Adrenal gland (tissue), 12 donors: ENCODE results near the gene UNC93A. TPM values are rescaled to one million over a fixed set of nuclear protein-coding genes. Genes with fewer than 3 reads are reported as not detected.
"Not testable (repeated sequence)": the region's sequence is repeated elsewhere in the genome, so short reads cannot be mapped to it uniquely, and the experiment has no call there.

Experiments used
- DNase-seq, 7 donors: peaks; one replicate each; pipeline ENCODE4 v3.0.0-alpha.2; 2019 to 2020
- H3K27ac ChIP-seq, 5 donors: fragments of 200-600 bp; sonication (generic) in 4 of 5; 1 replicate in 3 of 5; 2 replicates in 2 of 5; pipeline versions ENCODE4 v1.5.1 to v1.8.0; 2016 to 2020; ENCODE audit warnings: mild to moderate bottlenecking in 1 of 5
- H3K27me3 ChIP-seq: fragments of 200-600 bp; 2 replicates; pipeline ENCODE4 v1.8.0; 2021
- H3K36me3 ChIP-seq, 2 donors: fragments of 200-600 bp; replicated peaks in 1 of 2; 1 replicate in 1 of 2; 2 replicates in 1 of 2; pipeline versions ENCODE4 v1.5.1 to v1.8.0; 2018 to 2022
- H3K4me1 ChIP-seq, 2 donors: fragments of 200-600 bp; replicated peaks in 1 of 2; 1 replicate in 1 of 2; 2 replicates in 1 of 2; pipeline versions ENCODE4 v1.5.1 to v1.8.0; 2018 to 2021
- H3K4me3 ChIP-seq, 4 donors: fragments of 200-600 bp; sonication (generic) in 3 of 4; one replicate each; pipeline ENCODE4 v1.5.1; 2016 to 2018
- H3K9me3 ChIP-seq, 3 donors: fragments of 200-600 bp; sonication (generic) in 1 of 3; replicated peaks in 1 of 3; 1 replicate in 2 of 3; 2 replicates in 1 of 3; pipeline versions ENCODE4 v1.5.1 to v1.8.0; 2016 to 2021
- CTCF ChIP-seq, 6 experiments: fragments of 450-650 bp in 4 of 6; fragments of 200-600 bp in 2 of 6; sonication (generic) in 1 of 6; IDR thresholded peaks; 1 replicate in 5 of 6; 2 replicates in 1 of 6; pipeline versions ENCODE4 v1.5.1 to v1.8.0; 2016 to 2021; ENCODE audit warnings: antibody characterized with exemption in 6 of 6, mild to moderate bottlenecking in 2 of 6, moderate library complexity in 1 of 6
- POLR2A ChIP-seq, 2 donors: fragments of 450-650 bp; IDR thresholded peaks; one replicate each; pipeline ENCODE4 v1.6.1; 2017; ENCODE audit warnings: antibody characterized with exemption in 2 of 2, mild to moderate bottlenecking in 2 of 2, moderate library complexity in 1 of 2
- WGBS, 4 donors: extraction: QIAGEN DNeasy Blood & Tissue Kit in 2 of 4; methylation state at CpG; one replicate each; pipeline versions ENCODE4 v1.1.5 to v1.1.7; 2013 to 2017; 5-methylcytosine and 5-hydroxymethylcytosine counted together
- intact Hi-C, 2 donors: fragments of 100-400 bp; cut with DNase I; formaldehyde crosslinking; loops; one replicate each; pipeline versions ENCODE4 v1.14.1 to v1.15.0; 2022 to 2023
- polyA plus RNA-seq, 3 donors: library from polyadenylated mRNA; stranded (reverse); fragments of 200-250 nt in 2 of 3; fragments of 350-450 nt in 1 of 3; fragmentation: Illumina TruSeq in 1 of 3; extraction: RNeasy Lipid Tissue Mini Kit (QIAGEN cat#74804) in 1 of 3; gene quantifications; one replicate each; pipeline ENCODE4 v1.2.3, GENCODE V29; 2013 to 2014
- total RNA-seq, 9 donors: library from RNA; depleted of rRNA in 4 of 9; stranded (reverse); fragments of >200 nt in 4 of 9; fragments of 120-200 nt in 1 of 9; fragmentation: NEBNext Ultra II Directional in 1 of 9; extraction: Animal tissue kit (Norgen Biotek cat#: 25700) in 1 of 9; gene quantifications; one replicate each; pipeline versions ENCODE4 v1.1.0 to v1.2.4, GENCODE V29; 2013 to 2023
- donor health status: healthy with polysubstance abuse.
- donor health status: Bipolar disorder and iron deficiency.
- donor health status: DM: yes; HTN: yes; CAD: no.
- donor health status: DM: no; HTN: no; CAD: no.
- donor health status: DM: no; HTN: no; CAD: no.
- donor health status: DM: yes; HTN: yes; CAD: no.

The UNC93A gene
- total and polyA plus RNA-seq, 12 donors: not detected

GRCh38 chr6:167255918-167256553, 35.1 kb upstream of the UNC93A start:
- H3K27ac ChIP-seq: no peak overlapping the region
- no peak for DNase-seq
- no peak overlapping the region for H3K4me3 ChIP-seq
- 81 to 85% (median 82%) methylated on average over 10 to 11 of the region's 11 CpGs for WGBS, 4 donors
- no peaks in the 10 kb centered on the region for H3K9me3 ChIP-seq
- no peaks in the 10 kb centered on the region for H3K36me3 ChIP-seq
- TF ChIP-seq CTCF (IDR thresholded peaks at IDR 0.05): no peak
- no peak for TF ChIP-seq POLR2A (IDR thresholded peaks at IDR 0.05)
- intact Hi-C loops: no loop called here
- H3K4me1 ChIP-seq: no peaks in the 10 kb centered on the region
- peaks cover 7% of the 10 kb centered on the region for H3K27me3 ChIP-seq

- DNase-seq: no peak
- no peak overlapping the region for H3K4me3 ChIP-seq
- peaks cover 7% of the 10 kb centered on the region for H3K27me3 ChIP-seq
- no peaks in the 10 kb centered on the region for H3K4me1 ChIP-seq
- WGBS, 4 donors: 79 to 98% (median 87%) methylated on average over 2 to 3 of the region's 3 CpGs; no CpG with 5 or more reads in 1 of the 4 donors
- H3K9me3 ChIP-seq: no peaks in the 10 kb centered on the region
- intact Hi-C loops: no loop called here
- H3K36me3 ChIP-seq: no peaks in the 10 kb centered on the region
- no peak overlapping the region for H3K27ac ChIP-seq
- TF ChIP-seq CTCF (IDR thresholded peaks at IDR 0.05): no peak
Measured at GRCh38 chr6:167258646-167259045, 32.5 kb upstream of the UNC93A start.

- 16 to 66% (median 34%) methylated on average over 2 to 16 of the region's 24 CpGs for WGBS, 4 donors
- intact Hi-C loops, H3K4me3 ChIP-seq, H3K27me3 ChIP-seq, H3K4me1 ChIP-seq, H3K27ac ChIP-seq, H3K9me3 ChIP-seq, H3K36me3 ChIP-seq: not testable (repeated sequence)
- DNase-seq: peak in 1 of 7 donors; percentile 23
Measured at GRCh38 chr6:167266057-167266829, 24.9 kb upstream of the UNC93A start.

- Histone ChIP-seq H3K27ac (no peak overlapping the region), H3K36me3 (no peaks in the 10 kb centered on the region), H3K4me3 (no peak overlapping the region), H3K9me3 (no peaks in the 10 kb centered on the region), H3K27me3 (no peaks in the 10 kb centered on the region), H3K4me1 (no peaks in the 10 kb centered on the region)
- intact Hi-C loops: no loop called here
- no peak for DNase-seq
- 59 to 76% (median 67%) methylated on average over 18 to 20 of the region's 21 CpGs for WGBS, 4 donors
- TF ChIP-seq POLR2A (IDR thresholded peaks at IDR 0.05) (no peak), CTCF (IDR thresholded peaks at IDR 0.05) (no peak)
Measured at GRCh38 chr6:167266830-167267555, 24.1 kb upstream of the UNC93A start.

GRCh38 chr6:167267556-167267898, 23.6 kb upstream of the UNC93A start:
- H3K4me3 ChIP-seq, H3K27me3 ChIP-seq, H3K4me1 ChIP-seq, H3K36me3 ChIP-seq, DNase-seq, H3K9me3 ChIP-seq, H3K27ac ChIP-seq, intact Hi-C loops: not testable (repeated sequence)
- 85 to 100% (median 88%) methylated on average over 2 to 3 of the region's 3 CpGs for WGBS, 4 donors
